NCI-H2029 (cell line): Measurements from ENCODE around the gene TMEM209.
"Not testable (repeated sequence)": the region's sequence is repeated elsewhere in the genome, so short reads cannot be mapped to it uniquely, and the experiment has no call there.

Experiments
- DNase-seq: peaks from one replicate; lab custom pipeline; 2025; lab: John Stamatoyannopoulos, UW

TMEM209 gene

GRCh38 chr7:130162196-130162595 lies 43.0 kb downstream of the TMEM209 start:
- DNase-seq, result no peak

GRCh38 chr7:130160455-130160854 lies 44.8 kb downstream of the TMEM209 start:
- no peak for DNase-seq

GRCh38 chr7:130160023-130160422 lies 45.2 kb downstream of the TMEM209 start:
- no peak for DNase-seq

GRCh38 chr7:130157700-130158099 lies 47.5 kb downstream of the TMEM209 start:
- no peak for DNase-seq

GRCh38 chr7:130156140-130156539 lies 49.1 kb downstream of the TMEM209 start:
- no peak for DNase-seq

GRCh38 chr7:130154501-130155317 lies 50.5 kb downstream of the TMEM209 start:
- DNase-seq, result peak; percentile 88

- peak; percentile 69 for DNase-seq
These were observed 51.1 kb downstream of the TMEM209 start for GRCh38 chr7:130154131-130154500.

- DNase-seq, result no peak
These were observed 51.8 kb downstream of the TMEM209 start for GRCh38 chr7:130153211-130153908.

GRCh38 chr7:130152493-130153210 lies 52.6 kb downstream of the TMEM209 start:
- no peak for DNase-seq

GRCh38 chr7:130151591-130152492 lies 53.4 kb downstream of the TMEM209 start:
- DNase-seq, result no peak

- DNase-seq, result no peak
These were observed 54.6 kb downstream of the TMEM209 start for GRCh38 chr7:130150587-130150986.

GRCh38 chr7:130149281-130150139 lies 55.7 kb downstream of the TMEM209 start:
- peak; percentile 94 for DNase-seq

GRCh38 chr7:130148561-130148960 lies 56.6 kb downstream of the TMEM209 start:
- DNase-seq, result no peak

- no peak for DNase-seq
These were observed 57.4 kb downstream of the TMEM209 start for GRCh38 chr7:130147710-130148325.

GRCh38 chr7:130146693-130147405 lies 58.4 kb downstream of the TMEM209 start:
- no peak for DNase-seq

GRCh38 chr7:130146142-130146541 lies 59.1 kb downstream of the TMEM209 start:
- not testable (repeated sequence) for DNase-seq

GRCh38 chr7:130145424-130146100 lies 59.6 kb downstream of the TMEM209 start:
- no peak for DNase-seq

GRCh38 chr7:130144312-130145171 lies 60.7 kb downstream of the TMEM209 start:
- no peak for DNase-seq
